Ishikawa (cell line): ENCODE results near the gene LPP.

Experiments used
- CEBPB ChIP-seq: IDR thresholded peaks from 2 replicates; pipeline ENCODE4 v1.6.1; 2012
- EGR1 ChIP-seq: IDR thresholded peaks from 2 replicates; pipeline ENCODE4 v1.6.1; 2012
- EP300 ChIP-seq: IDR thresholded peaks from 2 replicates; pipeline ENCODE4 v1.6.1; 2012; ENCODE audit warnings: borderline replicate concordance
- FOXM1 ChIP-seq: IDR thresholded peaks from 2 replicates; pipeline ENCODE4 v1.6.1; 2012; ENCODE audit warnings: low read depth, borderline replicate concordance
- RAD21 ChIP-seq: IDR thresholded peaks from 2 replicates; pipeline ENCODE4 v1.6.1; 2012; ENCODE audit warnings: low read depth
- TAF1 ChIP-seq: IDR thresholded peaks from 2 replicates; pipeline ENCODE4 v1.6.1; 2012; ENCODE audit warnings: low read depth, mild to moderate bottlenecking
- TF ChIP-seq, protein P1 (sequence below): IDR thresholded peaks from 2 replicates; pipeline ENCODE4 v1.6.1; 2012

DNA sequence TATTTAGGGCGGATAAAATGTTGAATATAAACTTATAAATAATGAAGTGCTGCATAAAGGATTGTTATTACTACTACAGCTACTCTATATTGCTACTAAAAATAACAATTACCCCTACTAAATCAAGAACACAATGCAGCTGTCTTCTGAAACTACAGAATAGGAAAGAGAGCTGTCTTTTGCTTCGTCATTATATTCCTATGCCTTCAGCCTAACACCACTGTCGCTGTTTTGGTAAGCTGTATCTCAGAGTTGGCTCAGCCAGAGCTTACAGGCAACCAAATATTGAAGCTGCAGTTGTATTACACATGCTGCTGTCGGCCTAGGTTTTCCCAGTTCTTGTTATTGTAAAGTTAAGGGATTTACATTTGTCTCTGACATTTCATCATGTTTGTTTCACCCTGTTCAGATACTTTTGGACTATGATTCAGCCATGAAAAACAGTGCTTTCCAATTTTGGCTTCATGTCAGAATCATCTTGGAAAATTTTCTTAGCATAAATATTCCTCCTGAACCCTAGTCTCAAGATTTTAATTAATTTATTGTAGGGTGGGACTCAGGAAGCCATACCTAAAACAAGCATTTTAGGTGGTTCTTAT lies 31.3 kb upstream of the LPP start:
- TF ChIP-seq CEBPB (no peak), EGR1 (no peak), FOXM1 (no peak), EP300 (no peak), RAD21 (no peak), TAF1 (no peak)
- TF ChIP-seq, protein P1, sequence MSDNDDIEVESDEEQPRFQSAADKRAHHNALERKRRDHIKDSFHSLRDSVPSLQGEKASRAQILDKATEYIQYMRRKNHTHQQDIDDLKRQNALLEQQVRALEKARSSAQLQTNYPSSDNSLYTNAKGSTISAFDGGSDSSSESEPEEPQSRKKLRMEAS: no peak
